Natural killer cell (primary cell): ENCODE data around the gene SLC25A11. TPM values are rescaled to one million over a fixed set of nuclear protein-coding genes. Genes with fewer than 3 reads are reported as not detected.

Experiments
- ATAC-seq, 3 donors: fragments of 150-1000 bp in 2 of 3; fragments of 200-7000 bp in 1 of 3; cut with Tn5 transposase; 1 replicate in 1 of 3; 2 replicates in 2 of 3; pipeline ENCODE4 v1.10.0; 2021; ENCODE audit warnings: mild to moderate bottlenecking in 2 of 3, moderate library complexity in 2 of 3
- DNase-seq, 2 donors: peaks; one replicate each; pipeline versions ENCODE4 v3.0.0 to v3.0.0-alpha.2; 2013 to 2021; ENCODE audit warnings: mixed read lengths in 1 of 2
- H3K27ac ChIP-seq: one replicate; pipeline ENCODE4 v1.5.1; 2013; ENCODE audit warnings: mild to moderate bottlenecking, low read length
- H3K27me3 ChIP-seq: one replicate; pipeline ENCODE4 v1.6.1; 2013; ENCODE audit warnings: low read length; ENCODE audit not compliant: control insufficient read depth, insufficient read depth
- H3K36me3 ChIP-seq: one replicate; pipeline ENCODE4 v1.6.1; 2013; ENCODE audit warnings: low read length; ENCODE audit not compliant: control insufficient read depth, insufficient read depth
- H3K4me1 ChIP-seq: one replicate; pipeline ENCODE4 v1.6.1; 2013; ENCODE audit warnings: low read length; ENCODE audit not compliant: control insufficient read depth, insufficient read depth
- H3K4me3 ChIP-seq: one replicate; pipeline ENCODE4 v1.5.1; 2013; ENCODE audit warnings: low read length
- H3K9me3 ChIP-seq: one replicate; pipeline ENCODE4 v1.6.1; 2013; ENCODE audit warnings: low read length; ENCODE audit not compliant: control insufficient read depth, insufficient read depth
- H3K27ac Mint-ChIP-seq, 2 donors: one replicate each; pipeline ENCODE4 v1.8.0; 2022; ENCODE audit warnings: mild to moderate bottlenecking in 2 of 2, mixed read lengths in 2 of 2, moderate library complexity in 1 of 2
- H3K27me3 Mint-ChIP-seq, 2 donors: one replicate each; pipeline ENCODE4 v1.8.0; 2022; ENCODE audit warnings: low read depth in 2 of 2, mixed read lengths in 2 of 2
- H3K36me3 Mint-ChIP-seq: one replicate; pipeline ENCODE4 v1.8.0; 2022; ENCODE audit warnings: mixed read lengths
- H3K4me1 Mint-ChIP-seq, 2 donors: one replicate each; pipeline ENCODE4 v1.8.0; 2022; ENCODE audit warnings: mixed read lengths in 2 of 2
- H3K4me3 Mint-ChIP-seq: one replicate; pipeline ENCODE4 v1.8.0; 2022; ENCODE audit warnings: mild to moderate bottlenecking, moderate library complexity, mixed read lengths
- H3K9me3 Mint-ChIP-seq, 2 donors: one replicate each; pipeline ENCODE4 v1.8.0; 2022; ENCODE audit warnings: mixed read lengths in 2 of 2
- CTCF ChIP-seq: fragments of 200-600 bp; IDR thresholded peaks from one replicate; pipeline ENCODE4 v1.8.0; 2022; ENCODE audit warnings: antibody characterized with exemption
- WGBS: methylation state at CpG from one replicate; pipeline ENCODE4 v1.1.7; 2013; ENCODE audit warnings: missing lambda C conversion rate; ENCODE audit not compliant: insufficient coverage; 5-methylcytosine and 5-hydroxymethylcytosine counted together
- intact Hi-C: fragments of 100-400 bp; cut with micrococcal nuclease; formaldehyde crosslinking; loops from one replicate; pipeline ENCODE4 v1.14.2; 2022
- total RNA-seq, 4 donors: library from RNA; stranded (reverse); fragments of 120-200 nt in 1 of 4; gene quantifications; one replicate each; pipeline versions ENCODE4 v1.2.3 to v1.2.4, GENCODE V29; 2013 to 2022

SLC25A11 gene
- total RNA-seq, 3 donors from 2014 or later (not counting 1 experiment from before 2014, with no cell fraction given) = 34.7 to 47.5 (median 42.5) TPM

DNA sequence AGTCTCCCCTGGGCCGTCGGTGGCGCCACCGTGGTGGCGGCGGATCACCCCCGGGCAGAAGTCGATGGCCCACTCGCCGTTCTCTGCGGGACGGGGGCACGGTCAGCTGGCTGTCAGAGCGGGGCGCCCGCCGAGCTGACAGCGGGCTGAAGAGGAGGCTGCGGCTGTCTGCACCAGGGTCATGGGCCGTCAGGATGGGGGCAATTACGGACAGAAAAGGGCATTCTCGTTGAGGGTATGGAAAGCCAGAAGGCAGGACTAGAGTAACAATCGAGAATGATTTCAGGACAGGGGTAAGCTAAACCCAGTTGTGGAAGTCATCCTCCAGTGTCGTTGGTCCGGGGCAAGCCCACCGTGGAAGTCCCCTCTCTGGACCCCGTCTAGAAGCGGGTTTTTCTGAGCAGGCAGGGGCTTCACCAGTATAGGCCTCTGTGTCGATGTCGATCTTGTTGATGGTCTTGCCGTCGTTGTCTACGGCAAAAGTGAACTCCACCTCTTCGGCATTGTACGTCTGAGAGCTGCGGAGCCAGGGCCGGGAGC, 38.7 kb downstream of the SLC25A11 start:
- H3K4me3 ChIP-seq = peak overlapping the region; percentile 28

GRCh38 chr17:4900231-4901107, 39.4 kb downstream of the SLC25A11 start:
- Histone ChIP-seq H3K4me3 (peak overlapping the region; percentile 74), H3K27me3 (peaks cover 10% of the 10 kb centered on the region), H3K9me3 (no peaks in the 10 kb centered on the region), H3K4me1 (peaks cover 58% of the 10 kb centered on the region), H3K36me3 (peaks cover 16% of the 10 kb centered on the region), H3K27ac (peak overlapping the region; percentile 88)
- Mint-ChIP-seq H3K27ac (peak overlapping the region; percentile 93 to 94), H3K4me1 (peaks cover 37 to 42% of the 10 kb centered on the region in 2 donors), H3K9me3 (no peaks in the 10 kb centered on the region), H3K4me3 (peak overlapping the region; percentile 91), H3K27me3 (no peaks in the 10 kb centered on the region), H3K36me3 (no peaks in the 10 kb centered on the region)
- WGBS = 13% methylated on average over 65 of the region's 65 CpGs
- DNase-seq = peak; percentile 71 to 90
- no peak for TF ChIP-seq CTCF
- ATAC-seq = peak; percentile 36 to 45 (median 44)
- intact Hi-C loops = loop anchor here (2.0 to 5.0 kb wide), 2 partner anchors 44 to 103 kb away; partner anchors contain the start of gene PSMB6

More for the DNA sequence above, 38.7 kb downstream of the SLC25A11 start:
- TF ChIP-seq CTCF = no peak
- H3K27me3 ChIP-seq = peaks cover 10% of the 10 kb centered on the region
- no peaks in the 10 kb centered on the region for H3K9me3 ChIP-seq
- H3K27ac ChIP-seq = peak overlapping the region; percentile 88
- H3K36me3 ChIP-seq = peaks cover 10% of the 10 kb centered on the region
- H3K27ac Mint-ChIP-seq = peak overlapping the region; percentile 93 to 94
- H3K4me1 Mint-ChIP-seq = peaks cover 37 to 42% of the 10 kb centered on the region in 2 donors
- no peak for ATAC-seq
- no peaks in the 10 kb centered on the region for H3K9me3 Mint-ChIP-seq
- peak overlapping the region; percentile 83 for H3K4me3 Mint-ChIP-seq
- no peaks in the 10 kb centered on the region for H3K27me3 Mint-ChIP-seq
- H3K36me3 Mint-ChIP-seq = no peaks in the 10 kb centered on the region
- WGBS = 38% methylated on average over 37 of the region's 37 CpGs
- peak in 1 of 2 donors; percentile 31 for DNase-seq
- intact Hi-C loops = loop anchor here (2.0 to 5.0 kb wide), 2 partner anchors 44 to 104 kb away; partner anchors contain the start of gene PSMB6
- peaks cover 58% of the 10 kb centered on the region for H3K4me1 ChIP-seq

DNA sequence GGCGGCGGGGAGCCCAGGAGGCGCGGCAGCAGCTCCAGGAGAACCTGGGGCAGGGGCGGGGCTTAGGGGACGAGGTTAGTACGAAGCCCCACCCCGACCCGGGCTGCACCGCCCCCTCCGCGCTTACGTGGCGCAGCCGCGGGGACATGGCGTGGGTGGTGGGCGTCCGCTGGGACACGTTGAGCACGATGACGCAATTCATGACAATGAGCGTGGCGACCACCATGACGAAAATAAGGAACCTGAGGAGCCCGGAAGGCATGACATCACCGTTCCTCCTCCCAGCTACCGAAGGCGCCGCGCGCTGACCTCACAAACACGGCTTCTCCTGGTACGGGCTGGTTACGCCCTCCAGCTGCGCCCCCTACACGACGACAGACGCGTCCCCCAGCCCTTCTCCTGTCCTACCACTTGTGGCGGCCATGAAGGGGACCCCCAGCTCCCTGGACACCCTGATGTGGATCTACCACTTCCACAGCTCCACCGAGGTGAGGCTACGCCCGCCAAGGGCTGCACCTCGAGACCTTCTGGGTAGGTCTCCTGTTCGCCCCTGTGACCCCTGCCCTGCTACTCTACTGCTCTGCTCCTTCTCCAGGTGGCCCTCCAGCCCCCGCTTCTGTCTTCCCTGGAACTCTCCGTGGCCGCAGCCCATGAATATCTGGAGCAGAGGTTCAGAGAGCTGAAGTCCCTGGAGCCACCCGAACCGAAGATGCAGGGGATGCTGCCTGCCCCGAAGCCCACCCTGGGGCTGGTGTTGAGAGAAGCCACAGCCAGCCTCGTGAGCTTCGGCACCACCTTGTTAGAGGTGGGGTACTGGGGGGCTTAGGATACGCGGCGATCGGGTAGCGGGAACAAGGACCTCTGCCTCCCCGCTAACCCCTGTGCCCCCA, 40.3 kb downstream of the SLC25A11 start, which contains the start of gene C17orf107:
C17orf107 (plus strand) TSS at position 196 of the 890 bp plus-strand sequence; CDS start at position 423, 227 bp downstream.
- intact Hi-C loops = loop anchor here (1.0 to 5.0 kb wide), 3 partner anchors 10 to 102 kb away; partner anchors contain the start of gene PSMB6
- Mint-ChIP-seq H3K9me3 (no peaks in the 10 kb centered on the region), H3K4me1 (peaks cover 37 to 42% of the 10 kb centered on the region in 2 donors)

More for the DNA sequence above, 40.3 kb downstream of the SLC25A11 start, which contains the start of gene C17orf107:
- DNase-seq = peak; percentile 97
- ATAC-seq = peak; percentile 70 to 89 (median 75)
- H3K27ac ChIP-seq = peak within 1 kb of the TSS; percentile 88
- no peaks in the 10 kb centered on the region for H3K9me3 ChIP-seq
- 10% methylated on average over 60 of the region's 60 CpGs for WGBS
- no peak for TF ChIP-seq CTCF
- H3K4me3 Mint-ChIP-seq = peak within 1 kb of the TSS; percentile 91
- peaks cover 10% of the 10 kb centered on the region for H3K27me3 ChIP-seq
- peak within 1 kb of the TSS; percentile 93 to 94 for H3K27ac Mint-ChIP-seq
- H3K4me1 ChIP-seq = peaks cover 58% of the 10 kb centered on the region
- H3K36me3 ChIP-seq = peaks cover 22% of the 10 kb centered on the region
- no peaks in the 10 kb centered on the region for H3K36me3 Mint-ChIP-seq
- H3K27me3 Mint-ChIP-seq = no peaks in the 10 kb centered on the region
- H3K4me3 ChIP-seq = peak within 1 kb of the TSS; percentile 74
